SW480 (cell line): ENCODE data around the gene NOL4L.

ENCODE experiments used
- DNase-seq: peaks from one replicate; pipeline ENCODE4 v3.0.0-alpha.2; 2016; ENCODE audit warnings: low spot score

Gene NOL4L

DNA sequence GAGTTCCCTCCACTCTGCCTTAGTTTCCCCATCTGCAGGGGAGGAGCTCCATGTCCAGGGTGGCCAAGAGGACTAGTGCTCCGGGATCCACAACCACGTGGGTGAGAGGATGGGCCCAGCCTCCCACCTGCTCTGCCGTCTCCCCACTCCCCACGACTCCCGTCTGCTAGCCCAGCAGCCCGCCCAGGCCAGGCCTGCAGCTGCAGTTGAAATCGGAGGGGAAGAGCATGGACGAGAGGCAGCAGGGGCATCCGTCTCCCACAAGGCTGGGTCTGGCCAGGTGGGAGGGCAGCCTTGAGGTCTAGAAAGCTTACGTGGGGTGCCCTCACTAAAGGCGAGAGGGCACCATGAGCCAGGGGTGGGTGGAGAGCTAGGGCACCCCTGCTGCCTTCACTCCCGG is 8.6 kb downstream of the NOL4L start:
- DNase-seq = no peak

DNA sequence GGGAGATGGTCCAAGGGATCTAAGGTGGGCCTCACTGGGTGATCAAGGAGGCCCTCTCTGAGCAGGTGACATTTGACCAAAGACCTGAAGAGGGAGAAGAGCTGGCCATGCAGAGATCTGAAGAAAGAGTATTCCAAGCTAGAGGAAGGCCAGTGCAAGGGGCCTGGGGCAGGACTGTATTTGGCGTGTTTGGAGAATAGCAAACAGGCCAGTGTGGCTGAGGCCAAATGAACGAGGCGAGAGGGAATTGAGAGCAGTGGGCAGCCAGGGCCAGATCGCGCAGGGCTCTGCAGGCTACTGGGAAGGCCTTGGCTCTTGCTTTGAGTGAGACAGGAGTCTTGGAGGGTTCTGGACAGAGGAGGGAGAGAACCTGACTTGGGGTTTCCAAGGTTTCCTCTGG is 9.3 kb downstream of the NOL4L start:
- DNase-seq = no peak

DNA sequence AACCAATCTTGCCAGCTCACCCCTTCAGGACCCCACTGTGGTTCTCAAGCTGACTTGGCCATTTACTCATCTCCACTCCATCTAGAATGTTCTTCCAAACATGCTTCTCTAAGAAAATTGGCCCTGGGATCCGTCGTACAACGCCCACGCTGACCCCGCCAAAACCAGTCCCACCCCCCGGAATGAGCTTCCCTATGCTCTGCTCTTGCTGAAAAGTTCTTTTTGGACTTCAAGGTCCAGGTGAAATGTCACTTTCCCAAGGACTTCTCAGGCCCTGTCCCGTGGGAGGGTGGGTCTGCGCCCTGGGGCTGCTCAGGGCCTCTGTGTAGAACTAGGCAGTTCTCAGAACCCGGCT is 9.9 kb downstream of the NOL4L start:
- DNase-seq = no peak

DNA sequence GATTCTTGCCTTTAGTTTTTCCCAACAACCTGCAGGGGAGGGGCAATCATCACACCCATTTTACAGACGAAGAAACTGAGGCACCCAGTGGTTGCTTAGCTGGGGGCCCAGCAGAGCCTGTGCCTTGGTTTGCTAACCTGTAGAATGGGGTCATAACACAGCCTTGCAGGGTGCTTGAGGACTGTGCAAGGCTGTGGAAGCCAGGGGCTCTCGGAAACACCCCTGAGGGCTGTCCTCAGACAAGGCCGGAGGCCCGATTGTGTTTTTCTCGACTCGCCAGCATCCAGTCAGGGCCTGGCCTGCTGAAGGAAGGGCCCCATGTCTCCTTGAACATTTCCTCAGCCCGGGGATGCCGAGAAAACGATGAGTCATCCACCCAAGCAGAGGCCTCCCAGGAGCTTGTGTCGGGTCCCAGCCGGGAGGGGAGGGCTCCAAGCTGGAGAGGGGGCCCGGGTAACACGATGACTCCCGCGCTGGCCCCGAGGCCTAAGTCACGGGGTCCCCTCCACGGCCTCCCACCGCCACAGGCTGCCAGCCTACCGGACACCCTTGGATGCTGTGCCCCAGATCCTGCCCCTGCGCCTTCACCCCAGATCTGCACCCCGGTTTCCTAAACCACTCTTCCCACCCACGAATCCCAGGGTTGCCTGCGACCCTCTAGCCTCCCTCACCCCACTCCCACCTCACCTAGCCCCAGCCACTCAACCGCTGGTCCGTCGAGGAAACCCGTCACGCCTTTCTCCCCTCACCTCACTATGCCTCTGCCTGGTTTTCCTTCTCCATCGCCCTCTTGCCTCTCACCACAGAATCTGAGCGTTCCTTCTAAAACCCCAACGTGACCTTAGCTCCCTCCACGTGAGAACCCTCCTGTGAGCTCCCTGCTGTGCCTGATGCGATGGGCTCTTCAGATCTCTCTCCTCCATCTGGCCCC is 10.6 kb downstream of the NOL4L start:
- DNase-seq = no peak

GRCh38 chr20:32573167-32573851 is 11.8 kb downstream of the NOL4L start:
- DNase-seq = no peak

- no peak for DNase-seq
Measured at GRCh38 chr20:32572271-32572968, 12.7 kb downstream of the NOL4L start.

GRCh38 chr20:32571566-32571965 is 13.6 kb downstream of the NOL4L start:
- no peak for DNase-seq

DNA sequence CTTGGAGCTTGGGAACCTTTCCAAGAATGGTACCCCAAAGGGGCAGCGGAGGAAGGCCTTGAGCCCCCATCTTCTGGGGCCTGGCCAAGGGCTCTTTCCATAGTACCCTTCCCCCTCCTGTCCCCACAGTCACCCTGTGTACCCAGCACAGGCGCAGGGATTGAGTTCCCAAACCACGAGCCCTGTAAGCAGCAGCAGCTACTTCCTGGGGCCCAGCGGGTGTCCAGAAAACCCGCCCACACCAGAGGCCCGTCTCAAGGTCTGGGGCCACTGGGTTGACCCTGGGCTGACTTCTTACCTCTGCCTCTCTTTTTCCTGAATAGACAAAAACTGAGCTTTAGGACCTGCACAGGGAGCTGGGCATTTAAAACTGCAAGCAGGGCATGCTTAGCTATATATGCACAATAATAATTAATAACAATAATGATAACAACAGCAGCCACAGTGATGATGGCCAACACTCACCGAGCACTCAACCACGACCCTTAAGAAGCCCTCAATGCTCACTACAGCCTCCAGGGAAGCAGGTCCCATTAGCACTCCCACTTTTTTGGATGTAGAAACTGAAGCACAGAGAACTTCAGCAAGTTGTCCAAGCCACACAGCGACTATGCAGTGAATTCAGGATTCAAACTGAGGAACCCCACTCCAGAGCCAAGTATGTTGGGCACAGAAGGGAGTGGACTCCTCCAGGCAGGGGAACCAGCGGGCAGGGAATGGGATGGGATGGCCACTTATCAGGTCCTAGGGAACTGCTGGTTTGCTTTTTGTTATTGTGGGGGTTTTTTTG is 14.5 kb downstream of the NOL4L start:
- no peak for DNase-seq

DNA sequence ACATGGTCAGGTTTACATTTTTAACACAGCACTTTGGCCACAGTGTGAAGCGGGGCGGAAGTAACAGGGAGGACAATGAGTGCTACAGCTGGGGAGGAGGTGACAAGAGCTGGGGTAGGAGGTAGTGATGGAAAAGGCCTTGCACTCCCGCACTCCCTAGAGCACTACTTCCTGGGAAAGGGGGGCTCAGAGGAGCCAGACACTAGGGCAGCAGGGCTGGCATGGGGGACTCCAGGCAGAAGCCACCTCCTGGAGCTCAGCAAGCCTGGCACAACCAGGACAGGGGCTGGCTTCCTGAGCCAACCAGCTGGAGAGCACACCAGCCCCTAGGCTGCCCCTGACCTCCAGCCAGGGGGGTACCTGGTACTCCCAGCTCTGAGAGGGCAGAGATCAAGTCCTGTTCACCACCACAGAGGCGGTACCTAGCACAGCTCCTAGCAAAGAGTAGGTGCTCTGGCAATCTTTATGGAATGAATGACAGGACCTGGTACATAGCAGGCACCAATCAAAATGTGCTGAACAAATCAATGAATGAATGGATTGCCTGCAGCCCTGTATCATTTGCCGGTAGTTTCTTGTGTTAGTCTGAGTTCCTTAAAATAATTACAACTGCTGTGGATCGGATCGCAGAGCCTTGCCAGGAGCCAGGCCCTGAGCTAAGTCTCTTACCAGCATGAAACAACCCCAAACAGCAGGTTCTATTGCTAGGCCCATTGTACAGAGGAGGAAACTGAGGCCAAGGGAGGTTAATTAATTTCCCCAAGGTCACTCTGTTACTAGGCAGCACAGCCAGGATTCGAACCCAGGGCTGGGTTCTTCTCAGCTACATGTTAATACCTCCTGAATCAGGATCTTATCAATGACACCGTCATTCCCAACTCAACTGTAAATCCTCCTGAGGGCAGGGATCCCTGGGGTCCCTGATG is 15.5 kb downstream of the NOL4L start:
- no peak for DNase-seq

DNA sequence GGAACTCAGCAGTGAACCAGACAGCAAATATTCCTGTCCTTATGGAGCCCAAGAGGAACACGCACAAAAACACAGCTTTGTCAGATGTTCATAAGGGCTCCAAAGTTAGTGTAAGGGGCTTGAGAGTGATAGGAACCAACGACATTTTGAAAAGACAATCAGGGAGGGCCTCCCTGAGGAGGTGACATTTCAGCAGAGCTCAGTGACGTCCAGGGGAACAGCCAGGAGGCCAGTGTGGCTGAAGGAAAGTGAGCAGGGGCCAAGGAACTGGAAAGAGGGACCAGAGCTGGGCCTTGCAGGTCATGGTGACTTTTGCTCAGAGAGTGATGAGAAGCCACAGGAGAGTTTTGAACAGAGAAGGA is 16.1 kb downstream of the NOL4L start:
- no peak for DNase-seq

GRCh38 chr20:32567384-32568178 is 17.6 kb downstream of the NOL4L start:
- no peak for DNase-seq

DNA sequence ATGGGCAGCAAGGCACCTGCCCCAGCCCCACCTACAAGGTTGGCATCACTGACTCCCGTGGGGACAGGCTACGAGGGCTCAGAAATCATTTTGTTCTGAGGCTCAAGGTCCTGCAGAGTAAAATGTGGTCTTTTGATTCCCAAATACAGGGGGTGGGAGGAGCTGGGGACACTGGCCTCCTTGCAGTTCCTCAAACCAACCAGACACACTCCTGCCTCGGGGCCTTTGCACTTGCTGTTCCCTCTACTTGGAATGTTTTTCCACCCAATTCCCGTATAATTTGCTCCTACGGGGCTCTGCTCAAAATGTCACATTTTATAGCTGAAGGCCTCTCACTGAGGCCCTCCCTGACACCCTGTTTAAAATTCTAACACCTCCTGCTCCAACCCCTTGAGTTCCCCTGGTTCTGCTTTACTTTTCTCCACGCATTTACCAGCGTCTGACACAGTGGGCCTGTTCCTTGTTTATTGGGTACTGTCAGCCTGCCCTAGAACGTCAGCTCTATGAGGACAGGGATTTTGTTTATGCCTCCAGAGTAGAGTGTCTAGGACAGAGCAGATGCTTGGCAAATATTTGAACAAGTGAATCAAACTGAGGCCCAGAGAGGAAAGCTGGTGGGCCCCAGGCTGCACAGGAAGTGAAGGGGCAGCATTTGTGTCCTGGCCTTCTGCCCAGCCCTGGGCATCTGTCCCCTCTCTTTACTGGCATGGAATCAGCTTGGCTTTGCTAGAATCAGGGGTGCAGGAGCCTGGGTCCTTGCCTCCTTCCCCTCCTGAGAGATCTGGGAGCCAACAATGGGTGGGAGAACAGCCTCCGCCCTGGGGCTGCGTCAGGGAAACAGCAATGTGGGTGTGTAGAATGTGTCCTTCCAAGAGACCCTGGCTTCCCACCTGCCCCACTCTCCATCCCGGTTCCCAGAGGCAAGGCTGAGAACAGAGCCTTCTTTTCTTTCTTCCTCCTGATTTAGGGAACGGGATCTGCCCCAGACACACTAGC is 18.5 kb downstream of the NOL4L start:
- no peak for DNase-seq

DNA sequence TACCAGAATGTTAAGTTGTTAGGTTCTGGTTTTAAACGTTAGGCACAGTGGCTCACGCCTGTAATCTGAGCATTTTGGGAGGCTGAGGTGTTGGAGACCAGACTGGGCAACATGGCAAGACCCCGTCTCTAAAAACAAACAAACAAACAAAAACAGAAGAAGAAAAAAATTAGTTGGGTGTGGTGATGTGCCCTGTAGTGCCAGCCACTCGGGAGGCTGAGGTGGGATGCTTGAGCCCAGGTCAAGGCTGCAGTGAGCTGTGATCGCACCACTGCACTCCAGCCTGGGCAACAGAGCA is 19.4 kb downstream of the NOL4L start:
- DNase-seq = no peak

DNA sequence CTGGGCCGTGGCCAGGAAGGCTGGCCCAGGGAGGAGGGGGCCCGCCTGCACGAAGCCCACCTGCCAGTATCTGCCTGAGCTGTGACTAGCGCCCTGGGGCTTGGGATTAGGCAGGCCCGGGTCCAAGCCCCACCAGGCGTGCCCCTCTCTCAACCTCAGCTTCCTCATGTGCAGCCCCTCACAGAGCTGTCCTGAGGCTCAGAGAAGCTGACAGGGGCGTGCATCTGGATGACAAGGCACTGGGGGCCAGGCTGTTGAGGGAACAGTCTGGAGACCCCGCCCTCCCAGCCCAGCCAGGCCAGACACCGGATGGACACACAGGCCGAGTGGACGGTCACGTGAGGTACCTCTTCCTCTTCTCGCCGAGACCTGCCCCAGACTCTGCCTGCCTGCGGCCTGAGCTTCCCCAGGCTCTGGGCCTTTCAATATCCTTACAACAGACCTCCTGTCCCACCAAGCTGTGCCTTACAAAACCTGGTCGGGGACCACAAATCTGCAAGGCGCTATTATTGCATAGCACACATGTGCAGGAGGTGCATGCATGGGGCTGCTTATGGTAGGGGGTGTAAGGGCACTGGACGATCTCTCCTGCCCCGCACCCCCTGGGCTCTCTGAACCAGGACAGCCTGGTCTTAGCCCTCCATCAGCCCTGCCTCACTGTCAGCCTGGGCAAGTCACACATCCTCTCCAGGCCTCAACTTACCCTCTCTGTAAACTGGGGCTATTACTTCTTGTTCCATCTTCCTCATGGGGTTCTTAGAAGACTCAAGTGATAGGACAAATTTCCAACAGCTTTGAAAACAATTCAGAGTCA is 20.0 kb downstream of the NOL4L start:
- DNase-seq = no peak

GRCh38 chr20:32564440-32564839 is 20.7 kb downstream of the NOL4L start:
- DNase-seq = no peak

DNA sequence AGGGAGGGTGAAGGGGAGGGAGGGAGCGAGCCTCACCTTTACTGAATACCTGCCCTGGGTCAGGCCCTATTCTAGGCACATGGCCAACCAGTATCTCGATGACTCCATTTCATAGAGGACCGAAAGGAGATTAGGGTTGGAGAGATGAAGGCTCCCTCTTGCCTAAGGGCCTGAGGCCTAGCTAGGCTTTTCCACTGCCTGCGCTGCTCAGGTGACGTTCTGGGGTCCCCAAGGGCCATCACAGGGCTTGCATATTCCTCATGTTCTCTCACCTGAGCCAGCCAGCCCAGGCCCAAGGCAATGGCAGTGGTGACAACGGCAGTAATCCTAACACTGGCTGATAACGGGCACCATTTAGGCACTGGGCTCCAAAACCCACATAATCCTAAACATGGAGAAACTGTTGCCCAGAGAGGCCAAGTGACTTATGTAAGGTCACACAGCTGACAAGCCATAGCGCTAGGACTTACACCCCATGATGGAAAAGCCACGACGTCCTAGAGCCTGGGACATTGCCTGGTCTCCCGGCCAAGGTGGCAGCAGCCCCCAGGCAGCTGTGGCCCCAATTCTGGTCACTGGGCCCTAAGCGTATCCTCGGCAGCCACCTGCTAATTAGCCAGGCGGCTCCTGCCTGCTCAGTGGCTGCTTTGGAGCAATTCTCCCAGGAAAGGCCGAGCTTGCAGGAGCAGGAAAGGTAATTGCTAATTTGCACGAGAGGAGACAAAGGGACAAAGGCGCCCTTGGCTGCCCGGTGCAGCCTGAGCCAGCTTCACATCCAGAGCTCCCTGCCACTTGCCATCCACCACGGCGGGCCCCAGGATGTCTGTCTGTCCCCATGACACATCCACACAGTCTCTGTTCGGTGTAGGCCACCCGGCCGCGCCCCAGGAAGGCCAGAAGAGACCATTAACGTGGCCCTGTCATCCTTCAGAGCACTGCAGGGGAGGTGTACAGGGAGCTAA is 21.5 kb downstream of the NOL4L start:
- peak; percentile 55 for DNase-seq

GRCh38 chr20:32562495-32562911 is 22.6 kb downstream of the NOL4L start:
- DNase-seq = no peak
